Urinary bladder (tissue), 4 donors: ENCODE results near the gene FIBCD1. TPM values are rescaled to one million over a fixed set of nuclear protein-coding genes. Genes with fewer than 3 reads are reported as not detected.

ENCODE experiments used
- DNase-seq: peaks from one replicate; pipeline ENCODE4 v3.0.0-alpha.2; 2015; ENCODE audit errors: extremely low spot score
- H3K27ac ChIP-seq: one replicate; pipeline ENCODE4 v1.5.1; 2013; ENCODE audit warnings: low read depth, mild to moderate bottlenecking, moderate library complexity
- H3K36me3 ChIP-seq: one replicate; pipeline ENCODE4 v1.6.1; 2013; ENCODE audit warnings: mild to moderate bottlenecking, moderate library complexity; ENCODE audit not compliant: insufficient read depth
- H3K4me1 ChIP-seq: one replicate; pipeline ENCODE4 v1.6.1; 2013; ENCODE audit warnings: mild to moderate bottlenecking, moderate library complexity; ENCODE audit not compliant: insufficient read depth
- H3K4me3 ChIP-seq: one replicate; pipeline ENCODE4 v1.5.1; 2013; ENCODE audit warnings: low read depth, low read length
- WGBS: extraction: QIAGEN DNeasy Blood & Tissue Kit; methylation state at CpG from one replicate; pipeline ENCODE4 v1.1.7; 2013; 5-methylcytosine and 5-hydroxymethylcytosine counted together
- polyA plus RNA-seq: library from polyadenylated mRNA; stranded (reverse); fragments of 200-250 nt; gene quantifications from one replicate; pipeline ENCODE4 v1.2.3, GENCODE V29; 2013
- total RNA-seq: library from RNA; depleted of rRNA; stranded (reverse); fragments of >200 nt; gene quantifications from one replicate; pipeline ENCODE4 v1.2.3, GENCODE V29; 2014
- donor health status: healthy with polysubstance abuse.
- donor health status: healthy.

The FIBCD1 gene
- total and polyA plus RNA-seq, 2 donors, result 0.16 to 2.4 TPM

DNA sequence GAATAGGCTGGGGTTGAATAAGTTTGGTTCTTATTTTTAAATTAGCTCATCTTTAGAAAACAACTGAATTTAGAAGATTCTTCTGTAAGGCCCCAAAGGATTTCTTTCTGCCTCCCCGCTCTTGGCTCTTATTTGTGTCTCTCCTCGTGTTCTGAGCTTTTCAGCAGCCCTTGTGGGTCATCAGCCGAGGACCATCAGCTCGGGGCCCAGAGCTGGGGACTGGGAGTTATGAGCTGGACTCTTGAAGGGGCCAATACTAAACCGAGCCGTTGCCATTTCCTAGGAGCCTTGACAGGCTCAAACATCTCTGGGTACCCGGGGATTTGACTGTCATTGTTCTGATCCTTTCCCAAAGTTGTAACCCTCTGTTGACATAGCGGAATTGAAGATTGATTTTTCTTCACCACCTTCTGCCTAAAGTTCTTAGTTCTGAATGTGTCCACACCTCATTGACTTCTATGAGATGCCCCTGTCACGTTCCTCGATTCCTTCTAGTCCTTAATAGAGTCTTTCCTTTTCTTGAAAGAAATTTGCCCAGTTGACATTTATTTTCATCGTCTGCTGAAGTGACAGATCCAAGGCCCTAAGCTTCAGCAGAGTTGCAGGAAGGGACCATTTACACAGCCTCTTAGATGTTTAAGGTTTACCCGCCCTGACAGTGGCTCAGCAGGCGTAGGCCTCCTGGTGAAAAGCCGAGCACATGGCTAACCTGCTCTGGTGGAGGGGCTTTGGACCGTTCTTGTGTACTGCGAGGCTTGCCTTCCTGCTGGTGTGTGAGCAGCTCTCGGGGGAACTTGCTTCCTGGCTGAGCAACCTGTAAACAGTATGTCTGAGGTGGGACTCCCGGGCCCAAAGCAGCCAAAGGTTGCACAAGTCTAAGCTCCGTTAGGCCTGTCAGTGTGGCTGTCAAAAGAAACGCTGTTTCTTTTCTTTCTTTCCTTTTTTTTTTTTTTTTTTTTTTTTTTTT is 80.0 kb downstream of the FIBCD1 start:
- Histone ChIP-seq H3K36me3 (no peaks in the 10 kb centered on the region), H3K4me3 (no peak overlapping the region), H3K27ac (peak overlapping the region; percentile 28), H3K4me1 (no peaks in the 10 kb centered on the region)
- 50% methylated on average over 20 of the region's 20 CpGs for WGBS
- DNase-seq, result no peak

DNA sequence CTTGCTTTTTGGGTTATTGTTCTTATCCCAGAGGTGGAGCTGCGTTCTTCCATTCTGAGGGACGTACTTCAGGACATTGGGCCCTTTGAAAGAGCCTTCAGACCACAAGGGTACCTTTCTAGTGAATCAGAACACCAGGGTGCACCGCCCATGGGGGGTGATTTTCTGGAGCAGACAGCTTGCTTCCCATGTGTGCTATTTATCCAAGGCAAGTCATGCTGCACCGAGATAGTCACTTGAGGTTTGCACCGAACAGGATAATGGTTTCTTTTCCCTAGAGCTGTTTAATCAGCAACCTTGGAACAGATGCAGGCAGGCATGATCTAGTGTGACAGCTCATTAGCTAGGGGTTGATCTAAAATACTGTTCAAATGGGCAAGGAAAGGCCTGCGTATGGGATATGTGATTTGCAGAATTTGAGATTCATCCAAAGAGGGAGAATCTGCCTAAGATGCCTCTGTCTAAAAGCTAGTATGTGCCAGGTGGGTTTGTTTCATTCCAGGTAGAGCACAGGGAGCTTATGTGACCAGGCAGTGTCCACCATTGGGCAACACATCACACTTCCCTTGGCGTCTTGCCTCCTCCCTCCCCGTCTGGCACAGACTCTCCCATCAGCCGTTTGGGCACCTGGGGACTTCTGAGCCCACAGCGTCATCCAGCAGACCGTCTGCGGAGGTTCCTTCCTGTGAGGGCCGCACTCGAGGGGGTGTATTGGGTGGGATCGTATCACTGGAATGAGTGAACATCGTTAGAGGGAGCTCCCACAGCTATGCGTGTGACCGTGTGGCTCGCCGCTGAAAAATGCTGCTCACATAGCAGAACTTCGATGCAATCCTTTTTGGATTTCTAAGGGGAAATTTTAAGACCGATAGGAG is 80.9 kb downstream of the FIBCD1 start:
- no peak for DNase-seq
- Histone ChIP-seq H3K4me3 (no peak overlapping the region), H3K27ac (no peak overlapping the region), H3K4me1 (no peaks in the 10 kb centered on the region), H3K36me3 (no peaks in the 10 kb centered on the region)
- 34% methylated on average over 22 of the region's 22 CpGs for WGBS

DNA sequence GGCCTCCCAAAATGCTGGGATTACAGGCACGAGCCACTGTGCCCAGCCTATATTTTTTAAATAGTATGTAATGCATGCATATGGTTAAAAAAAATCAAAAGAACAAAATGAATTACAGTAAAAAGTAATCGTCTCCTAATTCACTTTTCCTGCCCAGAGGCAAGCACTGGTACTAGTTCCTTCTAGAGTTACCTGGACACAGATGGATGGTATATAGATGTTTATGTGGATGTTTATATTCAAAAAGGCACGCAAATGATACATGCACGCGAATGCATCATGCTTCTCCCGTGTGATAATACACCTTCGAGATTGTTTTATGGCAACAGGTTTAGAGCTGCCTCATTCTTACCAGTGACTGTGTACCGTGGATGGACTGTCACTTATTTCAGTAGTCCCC is 82.6 kb downstream of the FIBCD1 start:
- H3K4me1 ChIP-seq, result no peaks in the 10 kb centered on the region
- H3K36me3 ChIP-seq, result peaks cover 2% of the 10 kb centered on the region
- H3K4me3 ChIP-seq, result no peak overlapping the region
- WGBS, result 71% methylated on average over 8 of the region's 8 CpGs
- no peak for DNase-seq
- H3K27ac ChIP-seq, result no peak overlapping the region

- Histone ChIP-seq H3K27ac (no peak overlapping the region), H3K4me1 (no peaks in the 10 kb centered on the region), H3K36me3 (peaks cover 2% of the 10 kb centered on the region), H3K4me3 (no peak overlapping the region)
- 93% methylated on average over 9 of the region's 9 CpGs for WGBS
- no peak for DNase-seq
Observed at GRCh38 chr9:130854835-130855234, 84.2 kb downstream of the FIBCD1 start.

GRCh38 chr9:130854092-130854491 is 85.0 kb downstream of the FIBCD1 start:
- 58% methylated on average over 8 of the region's 8 CpGs for WGBS
- Histone ChIP-seq H3K4me3 (no peak overlapping the region), H3K4me1 (no peaks in the 10 kb centered on the region), H3K36me3 (peaks cover 2% of the 10 kb centered on the region), H3K27ac (no peak overlapping the region)
- no peak for DNase-seq

DNA sequence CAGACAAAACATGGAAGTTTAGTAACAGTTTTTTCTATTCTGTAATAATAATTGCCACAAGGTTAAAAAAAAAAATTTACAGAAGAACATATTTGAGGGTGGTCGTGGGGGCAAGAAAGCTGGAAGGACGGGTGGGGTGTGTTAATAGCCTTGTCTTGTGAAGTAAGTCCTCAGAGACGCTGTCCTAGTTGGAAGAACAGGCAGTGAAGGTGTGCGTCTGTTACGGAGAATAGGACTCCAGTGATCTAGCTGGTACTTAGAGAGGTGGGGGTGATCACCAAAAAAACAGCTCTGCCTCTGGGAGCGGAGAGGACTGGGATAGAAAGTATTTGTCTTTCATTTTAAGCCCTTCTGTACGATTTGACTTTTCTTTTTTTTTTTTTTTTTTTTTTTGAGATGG is 86.2 kb downstream of the FIBCD1 start:
- H3K27ac ChIP-seq, result no peak overlapping the region

More for the DNA sequence above, 86.2 kb downstream of the FIBCD1 start:
- peaks cover 2% of the 10 kb centered on the region for H3K36me3 ChIP-seq
- WGBS, result 73% methylated on average over 7 of the region's 7 CpGs
- H3K4me1 ChIP-seq, result no peaks in the 10 kb centered on the region
- no peak overlapping the region for H3K4me3 ChIP-seq
- DNase-seq, result no peak

Other genes with a start within 250 kb of the FIBCD1 start
- 24.6 TPM for gene EXOSC2, start 245.5 kb downstream of the FIBCD1 start, total RNA-seq
- gene EXOSC2, start 245.5 kb downstream of the FIBCD1 start, polyA plus RNA-seq, result 18.4 TPM
- gene ABL1, start 104.0 kb downstream of the FIBCD1 start, total RNA-seq, result 46.5 TPM
- gene ABL1, start 104.0 kb downstream of the FIBCD1 start, polyA plus RNA-seq, result 125 TPM
- gene QRFP, start 42.4 kb downstream of the FIBCD1 start, total RNA-seq, result not detected
- 0.15 TPM for gene QRFP, start 42.4 kb downstream of the FIBCD1 start, polyA plus RNA-seq
- 12.2 TPM for gene LAMC3, start 69.9 kb upstream of the FIBCD1 start, total RNA-seq
- 37.1 TPM for gene LAMC3, start 69.9 kb upstream of the FIBCD1 start, polyA plus RNA-seq
- 20.6 TPM for gene AIF1L, start 157.3 kb upstream of the FIBCD1 start, total RNA-seq
- 8.9 TPM for gene AIF1L, start 157.3 kb upstream of the FIBCD1 start, polyA plus RNA-seq
- 23.5 TPM for gene NUP214, start 186.3 kb upstream of the FIBCD1 start, total RNA-seq
- 18.2 TPM for gene NUP214, start 186.3 kb upstream of the FIBCD1 start, polyA plus RNA-seq